Measurements from ENCODE around the gene TRERF1.

The TRERF1 gene

DNA sequence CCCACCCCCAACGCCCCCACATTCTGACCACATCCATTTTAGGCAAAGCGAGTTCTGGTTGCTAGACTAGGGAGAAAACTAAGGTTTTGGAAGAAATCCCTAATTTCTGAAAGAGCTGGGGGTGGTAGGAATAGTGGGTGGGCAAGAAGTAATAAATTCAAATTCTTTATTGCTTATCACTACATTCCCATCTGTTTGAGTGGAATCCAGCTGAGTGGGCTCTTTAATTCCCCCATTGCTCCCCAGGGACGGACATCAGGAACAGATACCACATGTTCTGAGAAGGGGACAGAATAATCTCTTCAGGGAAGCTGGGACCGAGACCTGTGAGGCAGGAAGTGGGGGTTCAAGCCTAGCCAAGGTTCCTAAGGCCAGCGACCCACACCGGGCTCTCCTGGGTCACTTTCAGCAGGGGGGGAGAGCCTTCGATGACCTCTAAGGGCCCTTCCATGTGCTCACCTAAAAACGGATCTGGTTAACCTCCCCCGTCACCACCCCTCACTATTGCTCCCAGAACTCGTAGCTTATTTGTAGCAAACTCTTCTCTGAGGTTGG, 191.8 kb downstream of the TRERF1 start:
- Mint-ChIP-seq H3K4me3 (peak overlapping the region in 1 of 3 experiments; percentile 4), H3K4me1 (peaks cover 40% of the 10 kb centered on the region), H3K27ac (peak overlapping the region; percentile 91 to 96 (median 96)), H3K36me3 (ENCODE audit: low read depth) (peaks cover 45% of the 10 kb centered on the region), H3K27me3 (ENCODE audit: low read depth) (peaks cover 7% of the 10 kb centered on the region), H3K9me3 (no peaks in the 10 kb centered on the region)
- TF ChIP-seq, protein P1, sequence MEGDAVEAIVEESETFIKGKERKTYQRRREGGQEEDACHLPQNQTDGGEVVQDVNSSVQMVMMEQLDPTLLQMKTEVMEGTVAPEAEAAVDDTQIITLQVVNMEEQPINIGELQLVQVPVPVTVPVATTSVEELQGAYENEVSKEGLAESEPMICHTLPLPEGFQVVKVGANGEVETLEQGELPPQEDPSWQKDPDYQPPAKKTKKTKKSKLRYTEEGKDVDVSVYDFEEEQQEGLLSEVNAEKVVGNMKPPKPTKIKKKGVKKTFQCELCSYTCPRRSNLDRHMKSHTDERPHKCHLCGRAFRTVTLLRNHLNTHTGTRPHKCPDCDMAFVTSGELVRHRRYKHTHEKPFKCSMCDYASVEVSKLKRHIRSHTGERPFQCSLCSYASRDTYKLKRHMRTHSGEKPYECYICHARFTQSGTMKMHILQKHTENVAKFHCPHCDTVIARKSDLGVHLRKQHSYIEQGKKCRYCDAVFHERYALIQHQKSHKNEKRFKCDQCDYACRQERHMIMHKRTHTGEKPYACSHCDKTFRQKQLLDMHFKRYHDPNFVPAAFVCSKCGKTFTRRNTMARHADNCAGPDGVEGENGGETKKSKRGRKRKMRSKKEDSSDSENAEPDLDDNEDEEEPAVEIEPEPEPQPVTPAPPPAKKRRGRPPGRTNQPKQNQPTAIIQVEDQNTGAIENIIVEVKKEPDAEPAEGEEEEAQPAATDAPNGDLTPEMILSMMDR (IDR thresholded peaks at IDR 0.05; ENCODE audit: unreplicated experiment in 3 of 3) = no peak

DNA sequence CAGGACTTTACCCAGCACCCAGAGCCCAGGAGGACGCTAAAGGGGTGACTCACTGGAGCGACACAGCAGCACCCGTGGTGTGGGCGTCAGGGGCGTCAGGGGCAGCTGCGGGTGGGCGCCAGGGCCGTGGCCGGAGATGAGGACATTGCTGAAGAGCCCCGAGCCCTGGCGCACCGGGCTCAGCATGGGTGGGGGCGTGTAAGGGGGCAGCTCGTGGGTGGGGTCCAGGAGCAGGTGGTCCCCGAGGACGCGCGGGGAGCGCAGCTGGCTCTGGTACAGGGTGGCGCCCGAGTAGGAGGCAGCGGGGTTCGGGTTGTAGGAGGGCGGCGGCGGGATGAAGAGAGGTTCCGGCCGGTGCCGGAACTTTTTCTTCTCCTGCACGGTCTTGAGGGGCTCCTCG, 192.4 kb downstream of the TRERF1 start:
- TF ChIP-seq, protein P1 (IDR thresholded peaks at IDR 0.05; ENCODE audit: unreplicated experiment in 3 of 3) = no peak
- H3K9me3 Mint-ChIP-seq = no peaks in the 10 kb centered on the region
- peaks cover 40% of the 10 kb centered on the region for H3K4me1 Mint-ChIP-seq
- no peak overlapping the region for H3K4me3 Mint-ChIP-seq
- peak overlapping the region; percentile 91 to 96 (median 96) for H3K27ac Mint-ChIP-seq
- H3K27me3 Mint-ChIP-seq (ENCODE audit: low read depth) = peaks cover 11% of the 10 kb centered on the region
- H3K36me3 Mint-ChIP-seq (ENCODE audit: low read depth) = peaks cover 50% of the 10 kb centered on the region

DNA sequence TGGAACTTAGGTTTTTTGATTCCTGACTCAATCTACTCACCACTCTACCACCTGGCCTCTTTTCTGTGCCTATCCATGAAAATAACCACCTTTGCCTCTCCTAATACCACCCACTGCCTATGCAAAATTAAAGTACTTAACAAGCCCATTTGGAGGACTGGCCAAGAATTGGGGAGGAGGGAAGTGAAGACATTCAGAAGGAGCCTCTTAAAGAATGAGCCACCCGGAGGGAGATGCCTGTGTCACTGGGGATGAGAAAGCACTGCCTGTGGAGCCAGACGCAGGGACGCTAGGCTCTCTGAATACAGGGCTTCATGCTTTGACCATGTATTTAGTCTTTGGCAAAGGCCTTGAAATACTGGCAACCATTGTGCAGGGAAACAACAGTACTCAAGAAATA, 194.1 kb downstream of the TRERF1 start:
- H3K4me1 Mint-ChIP-seq = peaks cover 47% of the 10 kb centered on the region
- H3K27me3 Mint-ChIP-seq (ENCODE audit: low read depth) = peaks cover 11% of the 10 kb centered on the region
- no peaks in the 10 kb centered on the region for H3K9me3 Mint-ChIP-seq
- no peak overlapping the region for H3K4me3 Mint-ChIP-seq
- peak overlapping the region; percentile 55 to 85 (median 71) for H3K27ac Mint-ChIP-seq
- TF ChIP-seq, protein P1 (IDR thresholded peaks at IDR 0.05; ENCODE audit: unreplicated experiment in 3 of 3) = no peak
- peaks cover 61% of the 10 kb centered on the region for H3K36me3 Mint-ChIP-seq (ENCODE audit: low read depth)

DNA sequence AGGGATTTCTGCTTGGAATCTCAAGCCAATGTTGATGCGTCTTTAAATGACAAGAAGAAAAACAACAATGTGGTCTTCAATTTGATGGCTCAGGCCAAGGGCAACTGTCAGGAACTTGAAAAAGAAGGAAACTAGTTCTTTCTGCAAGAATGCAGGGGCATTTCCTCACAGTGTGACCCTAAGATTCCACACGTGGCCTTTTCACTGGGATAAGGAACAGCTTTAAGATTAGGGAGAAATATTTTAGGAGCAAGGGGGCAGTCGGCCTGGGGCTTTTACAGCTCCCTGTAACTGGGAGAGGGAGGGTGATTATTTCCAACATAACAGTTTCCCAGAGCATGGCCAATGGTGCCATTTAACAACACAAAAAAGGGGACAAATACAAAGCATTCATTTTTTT, 194.7 kb downstream of the TRERF1 start:
- peaks cover 64% of the 10 kb centered on the region for H3K36me3 Mint-ChIP-seq (ENCODE audit: low read depth)
- H3K4me1 Mint-ChIP-seq = peaks cover 50% of the 10 kb centered on the region

DNA sequence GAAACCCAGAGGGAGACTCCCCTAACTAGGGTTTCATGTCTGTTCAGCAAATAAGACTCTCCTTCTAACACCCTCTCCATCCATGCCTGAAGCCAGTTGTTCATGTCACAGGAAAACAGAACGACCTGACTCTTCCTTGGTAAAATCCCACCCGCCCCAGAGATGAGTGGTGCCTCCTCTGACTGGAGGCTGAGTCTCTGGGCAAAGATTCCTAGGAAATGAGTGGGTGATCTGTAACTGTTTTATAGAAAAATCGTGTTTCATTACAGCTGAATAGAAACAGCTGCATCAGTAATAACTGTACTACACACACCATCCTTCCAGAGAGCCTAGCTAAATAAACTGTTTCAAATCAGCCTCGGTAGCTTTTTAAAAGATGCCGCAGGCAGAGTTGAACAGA, 196.7 kb downstream of the TRERF1 start:
- Mint-ChIP-seq H3K27ac (peak overlapping the region in 1 of 3 experiments; percentile 35), H3K4me3 (no peak overlapping the region), H3K4me1 (peaks cover 56% of the 10 kb centered on the region), H3K27me3 (ENCODE audit: low read depth) (peaks cover 4% of the 10 kb centered on the region), H3K9me3 (no peaks in the 10 kb centered on the region), H3K36me3 (ENCODE audit: low read depth) (peaks cover 69% of the 10 kb centered on the region)
- TF ChIP-seq, protein P1 (IDR thresholded peaks at IDR 0.05; ENCODE audit: unreplicated experiment in 3 of 3) = no peak

More for the DNA sequence above, 194.7 kb downstream of the TRERF1 start:
- Mint-ChIP-seq H3K9me3 (no peaks in the 10 kb centered on the region), H3K27ac (peak overlapping the region; percentile 55 to 85 (median 71)), H3K27me3 (ENCODE audit: low read depth) (peaks cover 7% of the 10 kb centered on the region), H3K4me3 (no peak overlapping the region)
- TF ChIP-seq, protein P1 (IDR thresholded peaks at IDR 0.05; ENCODE audit: unreplicated experiment in 3 of 3) = no peak

DNA sequence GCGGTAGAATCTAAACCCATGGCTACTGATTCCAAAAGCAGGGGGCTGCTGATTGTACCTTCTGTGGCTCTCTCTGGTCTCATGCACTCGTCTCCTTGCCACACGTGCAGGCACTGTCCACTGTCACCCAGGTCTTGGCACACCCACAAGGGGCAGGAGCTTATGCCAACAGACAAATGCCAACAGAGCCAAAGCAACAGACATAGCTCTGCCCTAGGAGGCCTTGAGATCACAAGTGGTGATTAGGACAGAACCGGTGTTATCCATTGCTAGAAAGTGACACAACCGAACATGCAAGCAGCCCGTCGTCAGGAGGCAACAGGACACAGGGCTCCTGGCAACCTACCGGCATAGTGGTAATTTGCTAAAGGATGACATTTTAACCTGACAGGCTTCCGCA, 197.2 kb downstream of the TRERF1 start:
- peaks cover 53% of the 10 kb centered on the region for H3K4me1 Mint-ChIP-seq
- peaks cover 4% of the 10 kb centered on the region for H3K27me3 Mint-ChIP-seq (ENCODE audit: low read depth)
- TF ChIP-seq, protein P1 (IDR thresholded peaks at IDR 0.05; ENCODE audit: unreplicated experiment in 3 of 3) = no peak
- no peak overlapping the region for H3K4me3 Mint-ChIP-seq
- H3K27ac Mint-ChIP-seq = peak overlapping the region in 1 of 3 experiments; percentile 23
- H3K36me3 Mint-ChIP-seq (ENCODE audit: low read depth) = peaks cover 71% of the 10 kb centered on the region
- H3K9me3 Mint-ChIP-seq = no peaks in the 10 kb centered on the region

Data from nephron (organoid).